GM21529 (cell line): Measurements from ENCODE around the gene C10orf105.

Experiments used
- ATAC-seq: cut with Tn5 transposase; IDR thresholded peaks from one replicate; pipeline ENCODE4 v1.9.1; 2021; ENCODE audit not compliant: unreplicated experiment

C10orf105 gene

GRCh38 chr10:71700731-71701368, 18.7 kb downstream of the C10orf105 start:
- no peak for ATAC-seq

- ATAC-seq = no peak
Observed at GRCh38 chr10:71698737-71699136, 20.8 kb downstream of the C10orf105 start.

GRCh38 chr10:71697938-71698709, 21.5 kb downstream of the C10orf105 start:
- ATAC-seq = no peak

- ATAC-seq = no peak
Observed at GRCh38 chr10:71696628-71697326, 22.8 kb downstream of the C10orf105 start.

- no peak for ATAC-seq
Observed at GRCh38 chr10:71695502-71696476, 23.8 kb downstream of the C10orf105 start.

GRCh38 chr10:71694567-71694968, 25.0 kb downstream of the C10orf105 start:
- ATAC-seq = peak; percentile 85

- peak; percentile 13 for ATAC-seq
Observed at GRCh38 chr10:71694039-71694501, 25.5 kb downstream of the C10orf105 start.

GRCh38 chr10:71693377-71693776, 26.2 kb downstream of the C10orf105 start:
- no peak for ATAC-seq

- no peak for ATAC-seq
Observed at GRCh38 chr10:71692598-71693306, 26.8 kb downstream of the C10orf105 start.

GRCh38 chr10:71691405-71691804, 28.2 kb downstream of the C10orf105 start:
- ATAC-seq = no peak

- ATAC-seq = no peak
Observed at GRCh38 chr10:71690094-71690720, 29.4 kb downstream of the C10orf105 start.

GRCh38 chr10:71688256-71688655, 31.3 kb downstream of the C10orf105 start:
- ATAC-seq = no peak

- no peak for ATAC-seq
Observed at GRCh38 chr10:71687480-71687879, 32.1 kb downstream of the C10orf105 start.

GRCh38 chr10:71687077-71687476, 32.5 kb downstream of the C10orf105 start:
- no peak for ATAC-seq

GRCh38 chr10:71685554-71686232, 33.9 kb downstream of the C10orf105 start:
- no peak for ATAC-seq

GRCh38 chr10:71684356-71685173, 35.0 kb downstream of the C10orf105 start:
- no peak for ATAC-seq

GRCh38 chr10:71683301-71683700, 36.3 kb downstream of the C10orf105 start:
- no peak for ATAC-seq

- no peak for ATAC-seq
Observed at GRCh38 chr10:71681977-71682376, 37.6 kb downstream of the C10orf105 start.
